ENCODE results near the gene MAPK9.

DNA sequence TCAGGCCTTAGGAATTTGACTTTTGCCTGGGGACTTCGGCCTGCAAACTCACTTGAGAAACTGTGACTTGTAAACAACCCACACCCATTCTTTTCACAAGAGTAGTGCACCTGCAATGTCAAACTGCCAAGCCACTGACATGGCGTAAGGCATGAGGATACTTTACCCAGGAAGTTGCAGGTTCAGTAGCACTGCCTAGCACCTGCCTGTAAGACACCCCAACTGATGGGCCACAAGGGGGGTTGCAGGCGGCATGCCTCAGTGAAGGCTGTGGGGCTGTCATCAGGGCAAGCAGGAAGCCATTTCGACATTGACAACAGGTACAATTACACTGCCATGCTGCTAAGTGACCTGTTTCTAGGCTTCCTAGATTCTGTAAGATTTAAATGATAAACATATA is 41.6 kb downstream of the MAPK9 start:
- TF ChIP-seq, protein P1, sequence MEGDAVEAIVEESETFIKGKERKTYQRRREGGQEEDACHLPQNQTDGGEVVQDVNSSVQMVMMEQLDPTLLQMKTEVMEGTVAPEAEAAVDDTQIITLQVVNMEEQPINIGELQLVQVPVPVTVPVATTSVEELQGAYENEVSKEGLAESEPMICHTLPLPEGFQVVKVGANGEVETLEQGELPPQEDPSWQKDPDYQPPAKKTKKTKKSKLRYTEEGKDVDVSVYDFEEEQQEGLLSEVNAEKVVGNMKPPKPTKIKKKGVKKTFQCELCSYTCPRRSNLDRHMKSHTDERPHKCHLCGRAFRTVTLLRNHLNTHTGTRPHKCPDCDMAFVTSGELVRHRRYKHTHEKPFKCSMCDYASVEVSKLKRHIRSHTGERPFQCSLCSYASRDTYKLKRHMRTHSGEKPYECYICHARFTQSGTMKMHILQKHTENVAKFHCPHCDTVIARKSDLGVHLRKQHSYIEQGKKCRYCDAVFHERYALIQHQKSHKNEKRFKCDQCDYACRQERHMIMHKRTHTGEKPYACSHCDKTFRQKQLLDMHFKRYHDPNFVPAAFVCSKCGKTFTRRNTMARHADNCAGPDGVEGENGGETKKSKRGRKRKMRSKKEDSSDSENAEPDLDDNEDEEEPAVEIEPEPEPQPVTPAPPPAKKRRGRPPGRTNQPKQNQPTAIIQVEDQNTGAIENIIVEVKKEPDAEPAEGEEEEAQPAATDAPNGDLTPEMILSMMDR (IDR thresholded peaks at IDR 0.05; ENCODE audit: insufficient read depth, low read length, poor library complexity, severe bottlenecking) = no peak
- TF ChIP-seq EZH2phosphoT487 (conservative IDR thresholded peaks at IDR 0.05; ENCODE audit: low read length) = no peak

Measured in SU-DHL-6 (cell line).